Neural progenitor cell (in vitro differentiated cells): Measurements from ENCODE around the gene RND3.

Source experiments
- CTCF ChIP-seq: fragments of 200-600 bp; sonication (generic); IDR thresholded peaks from 2 replicates; pipeline ENCODE4 v1.5.1; 2017; ENCODE audit warnings: antibody characterized with exemption, mild to moderate bottlenecking
- EZH2 ChIP-seq: fragments of 200-600 bp; sonication (generic); IDR thresholded peaks from 2 replicates; pipeline ENCODE4 v1.6.1; 2017; ENCODE audit warnings: antibody characterized with exemption, mild to moderate bottlenecking, moderate library complexity

- TF ChIP-seq CTCF (no peak), EZH2 (no peak)
Observed at GRCh38 chr2:150450765-150451164, 36.7 kb downstream of the RND3 start.
